Liver (tissue), 3 donors: ENCODE results near the gene IL13.

Experiments
- ATF3 ChIP-seq: IDR thresholded peaks from 2 replicates; pipeline ENCODE4 v1.6.1; 2016; ENCODE audit warnings: antibody characterized with exemption
- CTCF ChIP-seq: fragments of 150-350 bp; IDR thresholded peaks from 2 replicates; pipeline ENCODE4 v1.5.1; 2017; ENCODE audit warnings: improper control_type of control experiment, low read depth, low read length; ENCODE audit not compliant: missing input control
- HNF4A ChIP-seq, 2 donors: conservative IDR thresholded peaks; 2 replicates each; pipeline ENCODE4 v1.6.1; 2016; ENCODE audit warnings: antibody characterized with exemption in 2 of 2, mild to moderate bottlenecking in 2 of 2
- MAX ChIP-seq: IDR thresholded peaks from 2 replicates; pipeline ENCODE4 v1.6.1; 2016; ENCODE audit warnings: antibody characterized with exemption
- RAD21 ChIP-seq, 2 donors: IDR thresholded peaks; 2 replicates each; pipeline ENCODE4 v1.6.1; 2016; ENCODE audit warnings: antibody characterized with exemption in 2 of 2, mild to moderate bottlenecking in 2 of 2
- donor health status: healthy.
- donor health status: healthy.

- TF ChIP-seq CTCF: no peak
- TF ChIP-seq RAD21 (IDR thresholded peaks at IDR 0.05): no peak
- TF ChIP-seq MAX: no peak
- TF ChIP-seq ATF3: no peak
- TF ChIP-seq HNF4A (conservative IDR thresholded peaks at IDR 0.05): no peak
These were observed 4.3 kb upstream of the IL13 start for GRCh38 chr5:132653716-132654115.
